ENCODE results near the gene PTPRG. TPM values are rescaled to one million over a fixed set of nuclear protein-coding genes. Genes with fewer than 3 reads are reported as not detected.

PTPRG gene
- total and polyA plus RNA-seq, 3 experiments from 2014 or later: not detected

DNA sequence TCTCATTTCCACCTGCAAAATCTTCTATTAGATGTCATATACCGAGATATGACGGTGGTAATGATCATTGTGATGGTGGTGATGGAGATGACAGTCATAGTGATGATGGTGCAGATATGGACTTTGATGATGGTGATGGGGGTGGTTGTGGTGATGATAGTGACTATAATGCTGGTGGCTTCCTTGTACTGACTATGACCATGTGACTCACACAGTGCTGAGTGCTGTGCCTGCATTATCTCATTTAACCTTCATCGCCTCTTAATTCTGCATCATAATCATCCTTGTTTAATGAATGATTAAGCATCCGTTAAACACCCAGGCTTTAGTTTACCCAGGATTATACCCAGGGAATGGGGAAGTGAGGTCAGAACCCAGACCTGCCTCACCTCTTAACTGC lies 480.3 kb downstream of the PTPRG start:
- peaks cover 0 to 6% (median 3%) of the 10 kb centered on the region in 5 donors for H3K9me3 Mint-ChIP-seq
- no peaks in the 10 kb centered on the region for H3K4me1 Mint-ChIP-seq
- no peaks in the 10 kb centered on the region for H3K27me3 ChIP-seq (ENCODE audit: insufficient read depth, low read length, poor library complexity, severe bottlenecking)
- ChIA-PET POLR2A (no interaction called here), CTCF (no interaction called here)
- H3K27ac ChIP-seq (ENCODE audit: low read depth, low read length): no peak overlapping the region
- H3K27ac Mint-ChIP-seq: no peak overlapping the region
- no peak for DNase-seq
- no peaks in the 10 kb centered on the region for H3K9me3 ChIP-seq (ENCODE audit: low read length)
- no peaks in the 10 kb centered on the region for H3K27me3 Mint-ChIP-seq
- no peaks in the 10 kb centered on the region for H3K36me3 ChIP-seq (ENCODE audit: insufficient read depth, low read length)
- H3K4me3 ChIP-seq (ENCODE audit: low read length): no peak overlapping the region
- no peak overlapping the region for H3K4me3 Mint-ChIP-seq
- no peaks in the 10 kb centered on the region for H3K36me3 Mint-ChIP-seq
- H3K4me1 ChIP-seq (ENCODE audit: insufficient read depth, low read length): no peaks in the 10 kb centered on the region

DNA sequence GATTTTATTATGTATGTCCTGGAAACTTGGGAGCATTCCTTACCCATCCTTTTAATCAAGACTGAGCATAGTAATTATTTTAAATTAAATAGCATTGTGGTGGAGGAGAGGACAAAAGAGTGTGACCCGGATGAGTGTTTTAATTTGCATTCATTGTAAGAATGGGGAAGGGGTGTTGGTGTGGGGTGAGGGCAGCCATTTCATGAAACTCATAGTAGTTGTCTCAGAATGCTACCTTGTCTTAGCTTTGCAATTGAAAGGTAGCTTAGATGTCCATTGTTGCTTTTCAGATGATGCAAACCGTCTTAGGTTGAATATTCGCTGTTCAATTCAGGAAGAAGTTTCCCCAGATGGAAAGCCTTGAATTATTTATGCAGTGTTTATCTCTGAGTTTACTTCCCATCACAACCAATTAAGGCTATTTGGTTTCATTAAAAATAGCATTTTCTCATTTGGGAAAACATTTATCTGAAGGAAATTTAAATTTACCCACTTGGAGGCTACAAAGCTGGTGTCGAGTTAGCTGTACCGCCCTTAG lies 483.6 kb downstream of the PTPRG start:
- Histone ChIP-seq H3K36me3 (ENCODE audit: insufficient read depth, low read length) (no peaks in the 10 kb centered on the region), H3K4me1 (ENCODE audit: insufficient read depth, low read length) (no peaks in the 10 kb centered on the region), H3K27me3 (ENCODE audit: insufficient read depth, low read length, poor library complexity, severe bottlenecking) (no peaks in the 10 kb centered on the region), H3K27ac (ENCODE audit: low read depth, low read length) (no peak overlapping the region), H3K4me3 (ENCODE audit: low read length) (no peak overlapping the region), H3K9me3 (ENCODE audit: low read length) (no peaks in the 10 kb centered on the region)
- peaks cover 0 to 12% (median 3%) of the 10 kb centered on the region in 5 donors for H3K9me3 Mint-ChIP-seq
- no peak for DNase-seq
- CTCF ChIA-PET: no interaction called here
- no peak overlapping the region for H3K27ac Mint-ChIP-seq
- H3K4me3 Mint-ChIP-seq: no peak overlapping the region
- H3K36me3 Mint-ChIP-seq: no peaks in the 10 kb centered on the region
- POLR2A ChIA-PET: no interaction called here
- H3K27me3 Mint-ChIP-seq: no peaks in the 10 kb centered on the region
- no peaks in the 10 kb centered on the region for H3K4me1 Mint-ChIP-seq

DNA sequence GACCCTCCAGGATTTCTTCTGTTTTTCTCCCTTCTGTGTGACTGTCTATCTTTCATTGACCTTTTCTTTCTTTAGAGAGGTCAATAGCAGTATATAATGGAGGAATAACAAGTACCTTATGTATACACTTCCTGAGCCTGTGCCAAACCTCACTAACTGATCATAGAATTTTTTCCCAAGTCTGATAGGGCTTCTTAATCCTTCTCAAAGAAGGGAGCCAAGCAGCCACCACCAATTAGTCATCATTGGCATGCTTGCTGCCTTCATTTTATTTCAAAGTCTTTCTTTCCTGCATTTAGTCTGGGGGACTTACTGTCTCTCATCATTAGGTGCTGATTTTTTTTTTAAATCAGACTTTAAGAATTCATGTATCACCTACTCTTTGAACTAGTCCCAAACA lies 485.0 kb downstream of the PTPRG start:
- no peaks in the 10 kb centered on the region for H3K4me1 Mint-ChIP-seq
- no peaks in the 10 kb centered on the region for H3K36me3 ChIP-seq (ENCODE audit: insufficient read depth, low read length)
- H3K4me1 ChIP-seq (ENCODE audit: insufficient read depth, low read length): no peaks in the 10 kb centered on the region
- no peaks in the 10 kb centered on the region for H3K9me3 ChIP-seq (ENCODE audit: low read length)
- peaks cover 0 to 14% (median 3%) of the 10 kb centered on the region in 5 donors for H3K9me3 Mint-ChIP-seq
- H3K36me3 Mint-ChIP-seq: no peaks in the 10 kb centered on the region
- POLR2A ChIA-PET: no interaction called here
- H3K27ac Mint-ChIP-seq: no peak overlapping the region
- H3K4me3 ChIP-seq (ENCODE audit: low read length): no peak overlapping the region
- H3K27me3 Mint-ChIP-seq: no peaks in the 10 kb centered on the region
- CTCF ChIA-PET: no interaction called here
- no peak for DNase-seq
- no peaks in the 10 kb centered on the region for H3K27me3 ChIP-seq (ENCODE audit: insufficient read depth, low read length, poor library complexity, severe bottlenecking)
- no peak overlapping the region for H3K27ac ChIP-seq (ENCODE audit: low read depth, low read length)
- H3K4me3 Mint-ChIP-seq: no peak overlapping the region

DNA sequence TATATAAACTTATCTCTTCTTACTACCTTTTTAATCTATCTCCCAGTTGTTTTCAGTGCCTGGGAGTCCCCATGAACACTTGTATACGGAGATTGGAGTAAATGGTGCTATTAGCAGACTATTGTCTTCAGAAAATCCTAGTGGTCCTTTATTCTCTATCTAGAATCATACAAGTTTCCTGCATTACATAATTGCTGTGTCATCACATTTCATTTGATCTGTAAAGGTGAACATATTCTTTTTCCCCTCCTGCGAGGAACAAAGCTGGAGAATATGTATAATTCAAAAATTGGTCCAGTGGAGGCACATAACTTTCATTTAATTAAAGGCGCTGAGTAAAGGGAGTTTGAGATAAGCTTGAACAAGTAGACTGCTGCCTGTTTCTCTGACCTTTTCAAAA lies 487.2 kb downstream of the PTPRG start:
- Histone ChIP-seq H3K36me3 (ENCODE audit: insufficient read depth, low read length) (no peaks in the 10 kb centered on the region), H3K27ac (ENCODE audit: low read depth, low read length) (no peak overlapping the region), H3K4me3 (ENCODE audit: low read length) (no peak overlapping the region), H3K9me3 (ENCODE audit: low read length) (no peaks in the 10 kb centered on the region), H3K27me3 (ENCODE audit: insufficient read depth, low read length, poor library complexity, severe bottlenecking) (no peaks in the 10 kb centered on the region), H3K4me1 (ENCODE audit: insufficient read depth, low read length) (no peaks in the 10 kb centered on the region)
- Mint-ChIP-seq H3K27me3 (no peaks in the 10 kb centered on the region), H3K27ac (no peak overlapping the region), H3K36me3 (no peaks in the 10 kb centered on the region), H3K4me3 (no peak overlapping the region), H3K4me1 (no peaks in the 10 kb centered on the region), H3K9me3 (peaks cover 0 to 9% (median 2%) of the 10 kb centered on the region in 5 donors)
- DNase-seq: no peak
- POLR2A ChIA-PET: no interaction called here
- CTCF ChIA-PET: no interaction called here

DNA sequence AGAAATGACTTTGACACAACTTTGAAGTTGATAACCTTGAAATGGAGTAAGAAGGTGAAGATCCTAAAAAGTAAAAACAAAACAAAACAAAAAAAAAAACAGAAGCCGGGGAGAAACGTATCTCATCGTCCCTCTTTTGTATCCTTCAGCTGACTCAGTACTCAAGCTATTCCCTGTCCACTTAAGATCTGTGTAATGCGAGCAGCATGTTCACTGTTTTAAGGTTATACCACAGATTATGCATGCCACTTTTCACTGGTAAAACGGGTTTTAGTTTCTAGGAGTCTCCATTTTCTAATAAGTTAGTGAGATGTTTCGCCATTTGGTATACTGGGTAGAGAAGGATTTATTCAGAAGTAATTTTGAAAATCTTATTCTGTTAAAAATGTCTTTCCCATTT lies 487.7 kb downstream of the PTPRG start:
- ChIA-PET CTCF (no interaction called here), POLR2A (no interaction called here)
- Mint-ChIP-seq H3K27me3 (no peaks in the 10 kb centered on the region), H3K9me3 (peaks cover 0 to 8% (median 2%) of the 10 kb centered on the region in 5 donors), H3K27ac (no peak overlapping the region), H3K4me1 (no peaks in the 10 kb centered on the region), H3K4me3 (no peak overlapping the region), H3K36me3 (no peaks in the 10 kb centered on the region)
- Histone ChIP-seq H3K27me3 (ENCODE audit: insufficient read depth, low read length, poor library complexity, severe bottlenecking) (no peaks in the 10 kb centered on the region), H3K4me1 (ENCODE audit: insufficient read depth, low read length) (no peaks in the 10 kb centered on the region), H3K4me3 (ENCODE audit: low read length) (no peak overlapping the region), H3K9me3 (ENCODE audit: low read length) (no peaks in the 10 kb centered on the region), H3K36me3 (ENCODE audit: insufficient read depth, low read length) (no peaks in the 10 kb centered on the region), H3K27ac (ENCODE audit: low read depth, low read length) (no peak overlapping the region)
- no peak for DNase-seq

- H3K9me3 ChIP-seq (ENCODE audit: low read length): no peaks in the 10 kb centered on the region
- no peak overlapping the region for H3K27ac ChIP-seq (ENCODE audit: low read depth, low read length)
- no peaks in the 10 kb centered on the region for H3K36me3 ChIP-seq (ENCODE audit: insufficient read depth, low read length)
- Mint-ChIP-seq H3K27ac (no peak overlapping the region), H3K9me3 (peaks cover 2 to 13% (median 5%) of the 10 kb centered on the region in 5 donors), H3K4me3 (no peak overlapping the region), H3K36me3 (no peaks in the 10 kb centered on the region), H3K4me1 (no peaks in the 10 kb centered on the region), H3K27me3 (no peaks in the 10 kb centered on the region)
- CTCF ChIA-PET: no interaction called here
- DNase-seq: no peak
- H3K4me3 ChIP-seq (ENCODE audit: low read length): no peak overlapping the region
- no peaks in the 10 kb centered on the region for H3K4me1 ChIP-seq (ENCODE audit: insufficient read depth, low read length)
- POLR2A ChIA-PET: no interaction called here
- no peaks in the 10 kb centered on the region for H3K27me3 ChIP-seq (ENCODE audit: insufficient read depth, low read length, poor library complexity, severe bottlenecking)
Measured at GRCh38 chr3:62051506-62051905, 490.1 kb downstream of the PTPRG start.

- Histone ChIP-seq H3K4me1 (ENCODE audit: insufficient read depth, low read length) (no peaks in the 10 kb centered on the region), H3K4me3 (ENCODE audit: low read length) (no peak overlapping the region), H3K27ac (ENCODE audit: low read depth, low read length) (no peak overlapping the region), H3K9me3 (ENCODE audit: low read length) (no peaks in the 10 kb centered on the region), H3K36me3 (ENCODE audit: insufficient read depth, low read length) (no peaks in the 10 kb centered on the region), H3K27me3 (ENCODE audit: insufficient read depth, low read length, poor library complexity, severe bottlenecking) (no peaks in the 10 kb centered on the region)
- CTCF ChIA-PET: no interaction called here
- POLR2A ChIA-PET: no interaction called here
- Mint-ChIP-seq H3K27ac (no peak overlapping the region), H3K4me3 (no peak overlapping the region), H3K36me3 (no peaks in the 10 kb centered on the region), H3K4me1 (no peaks in the 10 kb centered on the region), H3K9me3 (peaks cover 2 to 13% (median 5%) of the 10 kb centered on the region in 5 donors), H3K27me3 (no peaks in the 10 kb centered on the region)
- DNase-seq: no peak
Measured at GRCh38 chr3:62052331-62052730, 491.0 kb downstream of the PTPRG start.

GRCh38 chr3:62056658-62057057 lies 495.3 kb downstream of the PTPRG start:
- peaks cover 0 to 10% (median 5%) of the 10 kb centered on the region in 5 donors for H3K9me3 Mint-ChIP-seq
- no peak for DNase-seq
- no peaks in the 10 kb centered on the region for H3K9me3 ChIP-seq (ENCODE audit: low read length)
- H3K36me3 ChIP-seq (ENCODE audit: insufficient read depth, low read length): no peaks in the 10 kb centered on the region
- no peaks in the 10 kb centered on the region for H3K4me1 Mint-ChIP-seq
- H3K4me3 ChIP-seq (ENCODE audit: low read length): no peak overlapping the region
- no peaks in the 10 kb centered on the region for H3K27me3 Mint-ChIP-seq
- no peak overlapping the region for H3K27ac Mint-ChIP-seq
- no peaks in the 10 kb centered on the region for H3K27me3 ChIP-seq (ENCODE audit: insufficient read depth, low read length, poor library complexity, severe bottlenecking)
- H3K4me1 ChIP-seq (ENCODE audit: insufficient read depth, low read length): no peaks in the 10 kb centered on the region
- no peaks in the 10 kb centered on the region for H3K36me3 Mint-ChIP-seq
- no peak overlapping the region for H3K4me3 Mint-ChIP-seq
- CTCF ChIA-PET: no interaction called here
- POLR2A ChIA-PET: no interaction called here
- H3K27ac ChIP-seq (ENCODE audit: low read depth, low read length): no peak overlapping the region

Data from CD8-positive, alpha-beta memory T cell (primary cell).